ENCODE measurements around the gene C6orf47.

DNA sequence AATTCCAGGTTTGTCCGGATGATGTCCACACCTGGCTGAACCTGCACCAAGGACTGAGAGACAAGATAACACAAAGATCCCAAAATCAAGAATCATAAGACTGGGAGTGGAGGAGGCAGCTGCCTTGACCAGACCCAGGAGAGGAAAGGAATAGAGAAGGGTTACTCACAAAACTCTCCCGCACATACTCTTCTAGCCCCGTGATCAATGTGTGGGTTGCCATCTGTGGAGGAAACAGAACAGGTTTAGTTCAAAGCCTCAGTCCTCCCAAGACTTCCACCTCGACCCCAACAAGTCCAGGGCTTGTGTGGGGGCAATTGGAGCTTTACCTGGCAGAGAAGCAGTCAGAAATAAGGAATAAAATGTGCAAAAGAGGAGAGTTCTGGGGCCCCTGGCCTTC, 19.2 kb downstream of the C6orf47 start:
- TF ChIP-seq, protein P1, sequence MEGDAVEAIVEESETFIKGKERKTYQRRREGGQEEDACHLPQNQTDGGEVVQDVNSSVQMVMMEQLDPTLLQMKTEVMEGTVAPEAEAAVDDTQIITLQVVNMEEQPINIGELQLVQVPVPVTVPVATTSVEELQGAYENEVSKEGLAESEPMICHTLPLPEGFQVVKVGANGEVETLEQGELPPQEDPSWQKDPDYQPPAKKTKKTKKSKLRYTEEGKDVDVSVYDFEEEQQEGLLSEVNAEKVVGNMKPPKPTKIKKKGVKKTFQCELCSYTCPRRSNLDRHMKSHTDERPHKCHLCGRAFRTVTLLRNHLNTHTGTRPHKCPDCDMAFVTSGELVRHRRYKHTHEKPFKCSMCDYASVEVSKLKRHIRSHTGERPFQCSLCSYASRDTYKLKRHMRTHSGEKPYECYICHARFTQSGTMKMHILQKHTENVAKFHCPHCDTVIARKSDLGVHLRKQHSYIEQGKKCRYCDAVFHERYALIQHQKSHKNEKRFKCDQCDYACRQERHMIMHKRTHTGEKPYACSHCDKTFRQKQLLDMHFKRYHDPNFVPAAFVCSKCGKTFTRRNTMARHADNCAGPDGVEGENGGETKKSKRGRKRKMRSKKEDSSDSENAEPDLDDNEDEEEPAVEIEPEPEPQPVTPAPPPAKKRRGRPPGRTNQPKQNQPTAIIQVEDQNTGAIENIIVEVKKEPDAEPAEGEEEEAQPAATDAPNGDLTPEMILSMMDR (conservative IDR thresholded peaks at IDR 0.05): no peak
- no peak for TF ChIP-seq EZH2 (IDR thresholded peaks at IDR 0.05; ENCODE audit: low read depth)
